ENCODE measurements around the gene CLDN7.

The CLDN7 gene

DNA sequence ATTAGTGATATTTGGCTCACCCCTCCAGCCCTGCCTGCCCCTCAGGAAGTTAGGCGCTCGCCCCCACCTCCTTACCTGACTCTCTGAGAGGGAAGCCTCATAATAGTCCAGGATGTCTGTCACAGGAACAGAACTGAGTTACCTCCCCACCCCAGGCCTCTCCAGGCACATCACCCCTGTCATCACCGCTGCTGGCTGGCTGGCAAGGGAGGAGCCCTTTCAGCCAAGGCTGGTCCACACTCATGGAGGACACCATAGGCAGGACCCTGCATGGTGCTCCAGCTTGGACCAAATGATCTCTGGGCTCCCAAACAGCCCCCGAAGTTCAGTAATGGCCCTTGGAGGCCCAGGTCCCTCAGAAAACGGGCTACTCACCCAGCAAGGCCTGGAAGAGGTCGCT lies 44.1 kb downstream of the CLDN7 start:
- no peak for DNase-seq

DNA sequence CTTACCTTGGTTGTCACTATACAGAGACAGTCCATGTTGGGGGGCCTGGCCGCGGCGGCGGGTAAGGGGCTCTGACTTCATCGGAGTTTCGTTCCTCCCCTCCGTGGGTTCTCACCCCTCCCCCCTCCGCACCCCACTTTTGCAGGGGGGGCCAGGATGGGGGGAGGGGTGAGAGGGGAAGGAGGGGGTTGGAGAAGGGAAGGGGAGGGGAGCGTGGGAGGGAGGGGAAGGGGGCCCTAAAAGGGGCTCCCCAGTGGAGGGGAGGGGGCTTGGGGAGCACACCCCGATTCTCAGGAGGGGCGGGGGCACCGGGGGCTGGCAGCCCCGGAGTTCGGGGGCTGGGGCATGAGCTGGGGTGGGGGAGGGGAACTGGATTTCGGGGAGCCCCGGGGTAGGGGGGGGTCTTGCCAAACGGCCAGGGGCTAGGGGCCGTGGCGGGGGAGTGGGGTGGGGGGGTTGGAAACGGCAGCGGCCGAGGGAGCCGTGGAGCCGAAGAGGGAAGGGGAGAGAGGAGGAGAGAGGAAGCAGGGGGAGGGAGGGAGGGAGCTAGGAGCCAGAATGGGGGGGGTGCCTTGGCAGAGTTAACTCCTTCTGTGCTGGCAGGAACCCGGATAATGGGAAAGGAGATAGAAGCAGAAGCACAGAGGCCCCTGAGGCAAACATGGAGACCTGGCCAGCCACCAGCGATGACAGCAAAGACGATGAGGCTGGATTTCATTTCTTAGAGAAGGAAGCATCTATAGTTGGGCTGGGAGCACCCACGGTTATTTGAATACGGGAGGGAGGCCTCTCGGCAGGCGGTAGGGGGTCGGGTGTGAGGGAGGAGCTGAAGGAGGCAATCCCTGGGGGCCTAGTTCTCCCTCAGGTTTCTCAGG lies 44.9 kb downstream of the CLDN7 start:
- DNase-seq: no peak

DNA sequence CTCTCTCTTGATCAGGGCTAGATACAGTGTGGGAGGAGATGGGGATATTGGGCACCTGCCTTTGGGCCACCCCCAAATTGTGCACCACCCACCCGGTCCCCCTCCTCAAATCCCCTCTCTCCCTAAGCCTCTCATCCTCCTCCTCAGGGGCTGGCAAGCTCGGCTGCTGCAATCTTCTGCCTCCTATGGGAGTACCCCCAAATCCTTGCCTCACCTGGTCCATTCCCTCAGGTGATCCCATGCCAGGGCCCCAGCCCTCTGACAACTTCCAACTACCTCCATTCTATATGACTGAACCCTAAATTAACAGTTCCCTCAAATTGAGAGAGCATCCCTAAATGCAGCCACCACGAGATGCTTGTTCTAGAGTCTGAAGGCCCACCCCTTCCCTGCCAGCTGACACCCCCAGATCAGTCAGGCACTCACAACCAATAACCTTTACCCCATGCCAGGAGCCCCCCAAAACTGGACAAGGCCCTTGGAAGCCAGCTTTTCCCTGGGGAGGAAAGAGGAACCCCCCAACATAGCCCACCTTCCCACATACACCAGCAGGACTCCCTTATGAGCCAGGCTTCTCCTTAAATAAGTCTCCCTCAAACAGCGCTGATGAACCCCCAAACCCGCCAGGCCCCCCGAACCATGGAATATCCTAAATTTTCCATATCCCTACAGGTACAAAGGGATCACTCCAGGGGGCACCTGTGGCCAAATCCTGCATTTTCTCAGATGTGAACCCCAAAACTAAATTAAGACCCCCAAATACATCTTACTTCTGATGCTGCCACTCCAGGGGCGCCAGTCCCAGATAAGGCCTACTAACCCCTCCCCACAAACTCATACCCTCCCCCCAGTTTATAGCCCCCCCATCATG lies 45.8 kb downstream of the CLDN7 start:
- no peak for DNase-seq

DNA sequence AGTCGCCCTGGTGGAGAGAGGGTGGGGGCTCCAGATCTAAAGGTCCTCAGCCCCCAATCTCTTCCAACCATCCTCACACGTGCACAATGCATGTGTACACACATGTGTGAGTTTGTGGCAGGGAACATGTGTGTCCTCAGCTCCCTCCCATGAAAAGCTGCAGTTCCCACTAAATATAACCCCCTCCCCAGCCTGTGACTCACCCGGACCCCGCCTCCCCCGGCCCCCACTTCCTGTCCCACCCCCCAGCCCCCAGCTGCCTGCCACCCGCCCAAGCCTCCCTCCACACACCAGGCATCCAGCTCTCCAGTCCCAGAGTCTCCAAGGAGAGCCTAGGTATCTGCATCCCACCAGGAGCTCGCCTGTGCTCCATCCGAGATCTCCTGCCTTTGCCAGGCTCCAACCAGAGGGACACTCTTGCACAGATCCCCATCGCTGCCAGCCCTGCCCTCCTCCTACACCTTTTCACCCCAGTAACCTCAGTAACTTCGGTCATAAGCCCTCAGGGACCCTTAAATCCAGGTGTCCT lies 46.6 kb downstream of the CLDN7 start:
- peak in 1 of 4 experiments; percentile 15 for DNase-seq

DNA sequence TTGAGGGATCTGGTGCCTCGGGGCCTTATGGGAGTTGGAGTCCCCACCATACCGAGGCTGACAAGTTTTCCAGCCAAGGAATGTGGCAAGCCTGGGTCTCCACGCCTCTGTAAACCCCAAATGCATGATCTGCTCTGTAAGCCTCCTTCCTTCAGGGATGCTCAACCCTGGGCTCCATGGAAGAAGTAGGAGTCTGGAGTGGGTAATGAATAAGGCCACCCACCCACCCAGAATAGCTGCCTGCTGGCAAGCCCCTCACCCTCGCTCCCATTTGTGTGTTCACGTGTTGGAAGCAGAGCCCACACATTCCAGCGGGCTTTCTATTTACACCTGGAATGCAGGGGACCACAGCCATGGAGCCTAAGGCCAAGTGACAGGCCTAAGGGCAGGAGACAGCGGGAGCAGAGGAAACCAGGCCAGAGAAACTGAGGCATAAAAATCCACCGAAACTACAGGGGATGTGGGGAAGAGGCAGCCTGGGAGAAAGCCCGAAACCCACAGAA lies 47.1 kb downstream of the CLDN7 start:
- no peak for DNase-seq

DNA sequence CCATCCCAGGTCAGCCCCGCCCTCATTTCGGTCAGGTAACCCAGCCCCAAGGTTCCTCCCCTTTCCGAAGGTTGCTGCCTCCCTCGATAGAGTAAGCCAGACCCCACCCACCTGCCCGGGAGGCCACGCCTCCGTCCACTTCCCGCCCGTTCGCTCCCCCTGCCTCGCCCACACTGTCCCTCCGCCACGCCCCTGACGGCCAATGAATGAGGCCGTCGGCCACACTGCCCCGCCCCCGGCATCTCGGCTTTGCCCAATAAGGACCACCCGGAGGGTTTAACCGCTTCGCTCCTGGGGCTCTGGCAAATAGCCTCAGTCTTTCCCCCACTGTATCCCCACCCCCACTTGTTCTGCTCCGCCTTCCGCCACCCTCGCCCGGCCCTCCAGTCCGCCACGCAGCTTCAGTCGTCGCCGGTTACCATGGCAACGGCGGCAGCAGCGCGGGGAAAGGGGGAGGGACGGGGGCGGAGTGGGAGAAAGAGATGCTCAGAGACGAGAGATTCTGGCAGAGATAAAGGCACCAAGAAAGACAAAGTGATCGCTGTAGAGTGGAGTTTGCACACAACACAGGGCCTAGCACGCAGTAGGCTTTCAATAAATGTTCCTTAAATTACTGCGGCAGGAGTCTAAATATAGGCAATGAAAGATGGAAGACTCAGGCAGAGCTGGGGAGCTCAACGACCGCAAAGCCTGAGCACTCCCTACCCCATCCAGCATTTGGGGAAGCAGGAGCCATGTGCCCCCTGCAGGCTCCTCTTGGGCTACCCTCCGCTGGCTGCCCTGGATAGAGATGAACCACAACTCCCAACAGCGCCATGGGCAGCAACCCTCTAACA lies 47.8 kb downstream of the CLDN7 start:
- DNase-seq: peak; percentile 95 to 99 (median 98)

DNA sequence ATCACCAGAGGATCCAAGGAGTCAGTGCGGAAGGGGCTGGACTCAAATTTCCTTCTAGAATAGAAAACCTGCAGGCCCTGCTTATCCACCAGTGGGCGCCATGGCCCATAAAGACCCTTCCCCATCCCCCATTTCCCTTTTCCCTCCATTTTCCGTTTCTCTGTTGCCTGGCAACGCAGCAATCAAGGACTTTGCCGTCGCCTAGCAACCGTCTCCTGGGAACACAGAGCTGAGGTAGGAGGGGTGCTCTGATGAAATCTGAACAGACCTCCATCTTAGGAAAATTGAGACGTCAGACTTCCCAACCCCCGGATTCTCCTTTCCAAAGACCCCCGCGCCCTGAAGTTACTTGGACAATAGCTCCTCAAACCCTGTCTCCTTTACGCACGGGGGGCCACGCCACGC lies 48.4 kb downstream of the CLDN7 start:
- peak in 1 of 4 experiments; percentile 72 for DNase-seq

DNA sequence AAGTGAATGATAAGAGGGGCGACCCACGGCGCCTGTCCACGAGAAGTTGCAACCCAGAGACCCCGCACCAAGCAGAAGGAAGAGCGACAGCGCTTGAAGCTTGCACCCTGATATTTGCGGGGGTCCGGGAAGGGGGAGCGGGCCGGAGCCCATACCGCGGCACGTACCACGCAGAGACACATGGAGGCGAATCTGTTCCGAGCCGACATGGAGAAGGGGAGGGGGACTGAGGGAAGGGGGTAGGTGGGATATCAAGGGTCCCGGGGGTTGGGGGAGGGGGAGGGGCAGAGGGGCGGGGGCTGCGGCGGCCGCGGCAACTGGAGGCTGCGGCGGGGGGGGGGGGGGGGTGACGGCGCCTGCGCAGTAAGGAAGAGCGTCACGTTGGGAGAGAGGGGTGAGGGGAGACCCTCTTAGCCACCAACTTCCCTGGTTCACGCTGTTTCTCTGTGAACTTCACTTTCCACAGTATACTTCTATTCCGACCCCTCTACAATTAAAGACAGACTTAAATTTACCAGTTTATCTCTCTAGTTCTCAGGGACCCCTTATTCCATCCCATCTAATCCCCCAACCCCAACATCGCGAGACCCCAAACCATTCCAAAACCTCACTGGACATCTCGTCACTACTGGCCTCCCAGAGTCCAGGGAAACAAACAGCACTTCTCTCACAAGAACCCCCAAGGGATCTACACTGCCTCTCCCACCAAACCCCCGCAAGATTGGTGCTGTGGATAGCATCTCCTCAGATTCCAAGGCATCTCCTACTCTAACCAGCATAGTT lies 50.6 kb downstream of the CLDN7 start:
- DNase-seq: no peak
